CD4-positive, alpha-beta T cell treated with Interleukin-4 for 1 hour (primary cell): Measurements from ENCODE around the gene GKAP1.
"Not testable (repeated sequence)": the region's sequence is repeated elsewhere in the genome, so short reads cannot be mapped to it uniquely, and the experiment has no call there.

ENCODE experiments used
- DNase-seq, 2 donors: peaks; one replicate each; pipeline ENCODE4 v3.0.0-alpha.2; 2020 to 2022

Gene GKAP1

GRCh38 chr9:83728591-83729368, 88.8 kb downstream of the GKAP1 start:
- not testable (repeated sequence) for DNase-seq

GRCh38 chr9:83724436-83724835, 93.1 kb downstream of the GKAP1 start:
- no peak for DNase-seq

GRCh38 chr9:83722726-83723495, 94.7 kb downstream of the GKAP1 start:
- DNase-seq: no peak

GRCh38 chr9:83721509-83721908, 96.1 kb downstream of the GKAP1 start:
- no peak for DNase-seq

GRCh38 chr9:83715794-83716193, 101.8 kb downstream of the GKAP1 start:
- no peak for DNase-seq

- DNase-seq: no peak
Measured at GRCh38 chr9:83715221-83715620, 102.3 kb downstream of the GKAP1 start.

GRCh38 chr9:83714329-83714728, 103.2 kb downstream of the GKAP1 start:
- peak in 1 of 2 donors; percentile 35 for DNase-seq

GRCh38 chr9:83708515-83709158, 108.9 kb downstream of the GKAP1 start:
- peak; percentile 72 to 78 for DNase-seq

GRCh38 chr9:83707768-83708514, 109.6 kb downstream of the GKAP1 start, which contains the start of gene UBQLN1:
UBQLN1 (minus strand) TSS chr9:83707958; CDS start chr9:83707679, 279 bp downstream.
- peak; percentile 92 for DNase-seq

GRCh38 chr9:83707518-83707767, 110.1 kb downstream of the GKAP1 start:
- DNase-seq: no peak

GRCh38 chr9:83706676-83707517, 110.7 kb downstream of the GKAP1 start:
- peak; percentile 61 to 76 for DNase-seq

GRCh38 chr9:83705219-83705651, 112.3 kb downstream of the GKAP1 start:
- peak in 1 of 2 donors; percentile 45 for DNase-seq

- DNase-seq: no peak
Measured at GRCh38 chr9:83701769-83702168, 115.8 kb downstream of the GKAP1 start.

GRCh38 chr9:83701286-83701685, 116.3 kb downstream of the GKAP1 start:
- no peak for DNase-seq

GRCh38 chr9:83699615-83700014, 118.0 kb downstream of the GKAP1 start:
- no peak for DNase-seq

GRCh38 chr9:83698976-83699585, 118.5 kb downstream of the GKAP1 start:
- DNase-seq: no peak

GRCh38 chr9:83691492-83691891, 126.1 kb downstream of the GKAP1 start:
- DNase-seq: no peak
